Esophagus muscularis mucosa (tissue), 4 donors: Measurements from ENCODE around the gene GRK3.
"Not testable (repeated sequence)": the region's sequence is repeated elsewhere in the genome, so short reads cannot be mapped to it uniquely, and the experiment has no call there.

Experiments
- EP300 ChIP-seq: sonication (generic); formaldehyde crosslinking; IDR thresholded peaks from one replicate; pipeline ENCODE4 v1.6.1; 2017; ENCODE audit warnings: antibody characterized with exemption
- POLR2AphosphoS5 ChIP-seq, 2 donors: sonication (generic); formaldehyde crosslinking; IDR thresholded peaks; one replicate each; pipeline ENCODE4 v1.6.1; 2017; ENCODE audit warnings: antibody characterized with exemption in 2 of 2
- TF ChIP-seq, protein P1 (sequence below), 3 experiments: fragments of 200-600 bp in 2 of 3; fragments of 450-650 bp in 1 of 3; sonication (generic) in 2 of 3; IDR thresholded peaks; one replicate each; pipeline ENCODE4 v1.5.1; 2017 to 2019; ENCODE audit warnings: antibody characterized with exemption in 3 of 3, mild to moderate bottlenecking in 2 of 3, moderate library complexity in 1 of 3

DNA sequence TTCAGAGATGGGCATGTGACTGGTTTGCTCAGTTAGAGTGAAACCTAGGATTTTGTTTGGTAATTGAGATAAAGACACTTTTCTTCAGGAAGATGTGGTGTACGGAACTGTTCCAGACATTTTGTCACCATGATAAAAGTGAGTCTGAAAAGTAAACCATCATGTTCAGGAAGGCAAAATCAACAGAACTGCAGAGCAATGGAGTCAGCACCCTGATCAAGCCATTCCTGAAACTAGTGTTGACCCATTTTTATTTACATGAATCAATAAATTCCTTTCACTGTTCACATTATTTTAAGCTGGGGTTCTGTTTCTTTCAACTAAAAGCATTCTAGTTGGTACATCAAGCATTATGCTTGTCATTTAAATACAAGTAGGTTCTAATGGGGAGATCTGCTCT lies 35.4 kb upstream of the GRK3 start:
- TF ChIP-seq, protein P1, sequence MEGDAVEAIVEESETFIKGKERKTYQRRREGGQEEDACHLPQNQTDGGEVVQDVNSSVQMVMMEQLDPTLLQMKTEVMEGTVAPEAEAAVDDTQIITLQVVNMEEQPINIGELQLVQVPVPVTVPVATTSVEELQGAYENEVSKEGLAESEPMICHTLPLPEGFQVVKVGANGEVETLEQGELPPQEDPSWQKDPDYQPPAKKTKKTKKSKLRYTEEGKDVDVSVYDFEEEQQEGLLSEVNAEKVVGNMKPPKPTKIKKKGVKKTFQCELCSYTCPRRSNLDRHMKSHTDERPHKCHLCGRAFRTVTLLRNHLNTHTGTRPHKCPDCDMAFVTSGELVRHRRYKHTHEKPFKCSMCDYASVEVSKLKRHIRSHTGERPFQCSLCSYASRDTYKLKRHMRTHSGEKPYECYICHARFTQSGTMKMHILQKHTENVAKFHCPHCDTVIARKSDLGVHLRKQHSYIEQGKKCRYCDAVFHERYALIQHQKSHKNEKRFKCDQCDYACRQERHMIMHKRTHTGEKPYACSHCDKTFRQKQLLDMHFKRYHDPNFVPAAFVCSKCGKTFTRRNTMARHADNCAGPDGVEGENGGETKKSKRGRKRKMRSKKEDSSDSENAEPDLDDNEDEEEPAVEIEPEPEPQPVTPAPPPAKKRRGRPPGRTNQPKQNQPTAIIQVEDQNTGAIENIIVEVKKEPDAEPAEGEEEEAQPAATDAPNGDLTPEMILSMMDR (IDR thresholded peaks at IDR 0.05), result not testable (repeated sequence)
- not testable (repeated sequence) for TF ChIP-seq POLR2AphosphoS5 (IDR thresholded peaks at IDR 0.05); EP300
